Measurements from ENCODE around the gene RPL13A. TPM values are rescaled to one million over a fixed set of nuclear protein-coding genes. Genes with fewer than 3 reads are reported as not detected.
A peak's percentile ranks its signal among the peaks of the same experiment; 100 is the strongest.

Gene RPL13A
- total and polyA plus RNA-seq, 8 donors, result 1,459 to 2,866 (median 2,024) TPM

DNA sequence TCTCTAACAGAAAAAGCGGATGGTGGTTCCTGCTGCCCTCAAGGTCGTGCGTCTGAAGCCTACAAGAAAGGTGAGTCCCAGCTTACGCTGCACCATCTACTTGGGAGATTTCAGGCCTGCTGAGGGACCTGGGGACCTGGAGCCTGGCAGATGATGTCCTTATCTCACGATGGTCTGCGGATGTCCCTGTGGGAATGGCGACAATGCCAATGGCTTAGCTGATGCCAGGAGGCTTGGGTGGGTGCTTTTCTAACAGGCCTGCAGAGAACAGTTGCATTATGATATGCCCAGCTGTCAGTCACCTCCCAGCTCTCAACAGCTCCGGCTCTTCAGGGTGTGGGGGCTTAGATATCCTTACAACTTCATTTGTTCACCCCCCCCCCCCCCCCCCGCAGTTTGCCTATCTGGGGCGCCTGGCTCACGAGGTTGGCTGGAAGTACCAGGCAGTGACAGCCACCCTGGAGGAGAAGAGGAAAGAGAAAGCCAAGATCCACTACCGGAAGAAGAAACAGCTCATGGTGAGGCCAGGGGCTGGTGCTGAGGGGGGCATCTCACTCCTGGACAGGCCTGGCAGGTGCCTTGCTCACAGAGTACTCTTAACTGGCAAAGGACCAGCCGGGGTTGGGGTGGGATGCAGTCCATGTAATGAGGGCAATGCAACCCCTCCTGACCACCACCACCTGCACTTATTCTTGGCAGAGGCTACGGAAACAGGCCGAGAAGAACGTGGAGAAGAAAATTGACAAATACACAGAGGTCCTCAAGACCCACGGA lies 3.8 kb downstream of the RPL13A start:
- TF ChIP-seq, protein P1, sequence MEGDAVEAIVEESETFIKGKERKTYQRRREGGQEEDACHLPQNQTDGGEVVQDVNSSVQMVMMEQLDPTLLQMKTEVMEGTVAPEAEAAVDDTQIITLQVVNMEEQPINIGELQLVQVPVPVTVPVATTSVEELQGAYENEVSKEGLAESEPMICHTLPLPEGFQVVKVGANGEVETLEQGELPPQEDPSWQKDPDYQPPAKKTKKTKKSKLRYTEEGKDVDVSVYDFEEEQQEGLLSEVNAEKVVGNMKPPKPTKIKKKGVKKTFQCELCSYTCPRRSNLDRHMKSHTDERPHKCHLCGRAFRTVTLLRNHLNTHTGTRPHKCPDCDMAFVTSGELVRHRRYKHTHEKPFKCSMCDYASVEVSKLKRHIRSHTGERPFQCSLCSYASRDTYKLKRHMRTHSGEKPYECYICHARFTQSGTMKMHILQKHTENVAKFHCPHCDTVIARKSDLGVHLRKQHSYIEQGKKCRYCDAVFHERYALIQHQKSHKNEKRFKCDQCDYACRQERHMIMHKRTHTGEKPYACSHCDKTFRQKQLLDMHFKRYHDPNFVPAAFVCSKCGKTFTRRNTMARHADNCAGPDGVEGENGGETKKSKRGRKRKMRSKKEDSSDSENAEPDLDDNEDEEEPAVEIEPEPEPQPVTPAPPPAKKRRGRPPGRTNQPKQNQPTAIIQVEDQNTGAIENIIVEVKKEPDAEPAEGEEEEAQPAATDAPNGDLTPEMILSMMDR (IDR thresholded peaks at IDR 0.05), result no peak
- peaks cover 14 to 38% (median 30%) of the 10 kb centered on the region in 3 donors for H3K36me3 ChIP-seq
- ATAC-seq (no peak), DNase-seq (no peak), FAIRE-seq (no peak)
- H3K4me1 ChIP-seq, result peaks cover 12 to 20% (median 14%) of the 10 kb centered on the region in 3 donors
- no peak overlapping the region for H3K27ac ChIP-seq
- no peak overlapping the region for H3K4me3 ChIP-seq
- no peaks in the 10 kb centered on the region for H3K27me3 ChIP-seq
- intact Hi-C loops (cut with DNase I), result no loop called here
- H3K9me3 ChIP-seq, result no peaks in the 10 kb centered on the region
- WGBS, 2 donors, result 48 to 55% methylated on average over 14 to 17 of the region's 17 CpGs

DNA sequence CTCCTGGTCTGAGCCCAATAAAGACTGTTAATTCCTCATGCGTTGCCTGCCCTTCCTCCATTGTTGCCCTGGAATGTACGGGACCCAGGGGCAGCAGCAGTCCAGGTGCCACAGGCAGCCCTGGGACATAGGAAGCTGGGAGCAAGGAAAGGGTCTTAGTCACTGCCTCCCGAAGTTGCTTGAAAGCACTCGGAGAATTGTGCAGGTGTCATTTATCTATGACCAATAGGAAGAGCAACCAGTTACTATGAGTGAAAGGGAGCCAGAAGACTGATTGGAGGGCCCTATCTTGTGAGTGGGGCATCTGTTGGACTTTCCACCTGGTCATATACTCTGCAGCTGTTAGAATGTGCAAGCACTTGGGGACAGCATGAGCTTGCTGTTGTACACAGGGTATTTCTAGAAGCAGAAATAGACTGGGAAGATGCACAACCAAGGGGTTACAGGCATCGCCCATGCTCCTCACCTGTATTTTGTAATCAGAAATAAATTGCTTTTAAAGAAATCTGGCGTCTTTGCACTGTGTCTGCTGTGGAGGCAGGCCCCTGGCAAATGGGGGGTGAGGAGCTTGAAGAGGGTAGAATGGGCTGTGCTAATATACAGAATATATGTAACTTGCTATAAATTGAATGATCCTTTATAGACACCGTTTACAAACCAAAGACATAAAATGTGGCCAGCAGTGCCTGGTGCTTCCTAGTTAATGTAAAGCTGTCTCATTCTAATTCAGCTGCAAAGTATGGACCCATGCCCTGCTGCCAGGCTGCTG lies 4.6 kb downstream of the RPL13A start:
- FAIRE-seq (no peak), ATAC-seq (no peak), DNase-seq (no peak)
- Histone ChIP-seq H3K4me1 (peaks cover 12 to 20% (median 14%) of the 10 kb centered on the region in 3 donors), H3K27ac (peak overlapping the region in 1 of 4 donors; percentile 22), H3K27me3 (no peaks in the 10 kb centered on the region), H3K36me3 (peaks cover 14 to 38% (median 30%) of the 10 kb centered on the region in 3 donors), H3K4me3 (no peak overlapping the region), H3K9me3 (no peaks in the 10 kb centered on the region)
- TF ChIP-seq, protein P1 (IDR thresholded peaks at IDR 0.05), result no peak
- intact Hi-C loops (cut with DNase I), result no loop called here
- WGBS, 2 donors, result 43 to 44% methylated on average over 7 of the region's 7 CpGs

DNA sequence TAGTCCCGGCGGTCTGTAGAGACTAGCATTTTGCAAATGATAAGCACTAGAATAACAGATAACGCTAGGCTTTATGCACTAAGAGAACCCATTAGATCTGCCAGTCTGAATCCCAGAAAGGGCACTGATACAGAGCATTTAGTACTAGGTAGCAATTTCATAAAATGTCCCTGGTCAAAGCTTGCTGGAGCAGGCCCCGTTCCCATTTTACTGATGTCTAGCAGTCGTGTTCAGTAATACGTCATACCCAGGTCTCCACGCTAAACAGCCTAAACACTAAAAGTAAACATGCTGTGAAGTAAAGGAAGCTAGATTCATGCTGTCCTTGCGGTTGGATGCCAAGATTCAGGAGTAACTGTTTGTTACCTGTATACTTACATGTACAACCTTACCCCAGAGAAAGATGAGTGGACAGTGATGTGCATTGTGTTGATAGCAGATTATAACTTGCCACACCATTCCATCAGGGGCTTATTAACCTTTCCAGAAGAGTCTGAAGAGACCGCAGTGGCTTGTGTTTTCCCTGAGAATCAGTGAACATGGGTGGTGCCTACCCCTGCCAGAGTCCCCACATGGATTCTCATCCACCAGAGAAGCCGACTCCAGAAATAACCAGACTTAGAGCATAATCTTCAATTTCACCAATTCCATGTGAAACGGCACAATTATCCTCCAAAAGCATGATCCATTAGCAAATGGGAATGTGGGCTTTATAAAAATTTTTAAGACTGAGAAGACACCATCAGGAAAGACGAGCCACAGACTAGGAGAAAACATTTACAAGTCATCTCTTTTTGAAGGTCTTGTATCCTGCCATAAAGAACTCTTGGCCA lies 5.4 kb downstream of the RPL13A start:
- Histone ChIP-seq H3K27ac (peak overlapping the region in 1 of 4 donors; percentile 22), H3K4me3 (no peak overlapping the region), H3K9me3 (no peaks in the 10 kb centered on the region), H3K36me3 (peaks cover 16 to 40% (median 32%) of the 10 kb centered on the region in 3 donors), H3K27me3 (no peaks in the 10 kb centered on the region), H3K4me1 (peaks cover 12 to 27% (median 22%) of the 10 kb centered on the region in 3 donors)
- ATAC-seq (no peak), DNase-seq (no peak), FAIRE-seq (no peak)
- TF ChIP-seq, protein P1 (IDR thresholded peaks at IDR 0.05), result no peak
- intact Hi-C loops (cut with DNase I), result no loop called here
- WGBS, 2 donors, result 62% methylated on average over 12 of the region's 12 CpGs

DNA sequence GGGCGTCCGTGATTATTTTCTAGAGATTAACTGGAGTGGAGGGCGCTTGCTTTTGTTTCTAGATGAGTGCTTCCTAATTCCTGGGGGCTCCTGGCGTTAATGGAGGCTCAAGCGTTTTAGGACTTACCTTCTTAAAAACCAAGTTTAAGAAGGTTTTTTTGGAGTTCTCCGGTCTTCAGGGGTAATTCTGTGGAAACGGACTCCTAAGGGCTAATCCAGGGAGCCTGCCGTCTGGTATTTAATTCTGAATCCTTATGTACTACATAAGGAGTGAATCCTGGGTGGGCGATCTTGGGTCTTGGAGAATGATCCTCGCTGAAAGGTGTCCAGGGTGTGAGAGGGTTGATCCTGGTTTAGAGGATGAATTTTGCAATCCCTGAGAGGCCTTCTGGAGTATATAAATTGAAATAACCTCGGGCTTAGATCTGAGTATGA lies 9.2 kb downstream of the RPL13A start:
- ATAC-seq (no peak), FAIRE-seq (no peak), DNase-seq (no peak)
- WGBS, 2 donors, result 0 to 1% methylated on average over 11 of the region's 11 CpGs
- H3K4me3 ChIP-seq, result peak overlapping the region; percentile 54 to 92 (median 68)
- H3K36me3 ChIP-seq, result peaks cover 12 to 33% (median 26%) of the 10 kb centered on the region in 3 donors
- no peaks in the 10 kb centered on the region for H3K9me3 ChIP-seq
- TF ChIP-seq, protein P1 (IDR thresholded peaks at IDR 0.05), result no peak
- H3K27me3 ChIP-seq, result no peaks in the 10 kb centered on the region
- peaks cover 4 to 22% (median 14%) of the 10 kb centered on the region in 3 donors for H3K4me1 ChIP-seq
- intact Hi-C loops (cut with DNase I), result no loop called here
- peak overlapping the region; percentile 73 to 92 (median 86) for H3K27ac ChIP-seq
